Measurements from ENCODE around the gene KLHL40. TPM values are rescaled to one million over a fixed set of nuclear protein-coding genes. Genes with fewer than 3 reads are reported as not detected.

Gene KLHL40
- total RNA-seq, 1 experiment from 2014 or later, result not detected

GRCh38 chr3:42714171-42714852, 29.0 kb downstream of the KLHL40 start:
- Histone ChIP-seq H3K23me2 (ENCODE audit: insufficient read length, low read depth, low read length, poor library complexity, severe bottlenecking) (no peaks in the 10 kb centered on the region), H3T11ph (ENCODE audit: low read length) (no peak overlapping the region), H3K23ac (ENCODE audit: insufficient read length, low read depth, low read length) (no peak overlapping the region), H4K5ac (ENCODE audit: insufficient read length, low read depth, low read length) (no peak overlapping the region), H3K79me2 (ENCODE audit: insufficient read depth, low read length) (no peaks in the 10 kb centered on the region), H3K4me2 (ENCODE audit: insufficient read depth, insufficient read length, low read length) (no peak overlapping the region), H3K56ac (ENCODE audit: insufficient read length, low read depth, low read length) (no peak overlapping the region), H2BK5ac (ENCODE audit: insufficient read length, low read length) (no peak overlapping the region), H3K4me1 (ENCODE audit: insufficient read depth, low read length) (no peaks in the 10 kb centered on the region), H3K9ac (ENCODE audit: extremely low read depth, insufficient read length, low read length) (no peak overlapping the region), H2BK20ac (ENCODE audit: low read depth, low read length, poor library complexity, severe bottlenecking) (no peak overlapping the region), H2AFZ (ENCODE audit: low read length) (no peak overlapping the region), H3K18ac (ENCODE audit: insufficient read length, low read depth, low read length) (no peak overlapping the region), H2BK12ac (ENCODE audit: insufficient read length, low read depth, low read length) (no peak overlapping the region), H2BK15ac (ENCODE audit: low read depth, low read length) (no peak overlapping the region), H4K91ac (ENCODE audit: insufficient read length, low read depth, low read length) (no peak overlapping the region), H4K8ac (replicated peaks; ENCODE audit: insufficient read length, low read depth, low read length) (no peak overlapping the region), H2AK5ac (ENCODE audit: insufficient read length, low read length) (no peak overlapping the region), H4K20me1 (ENCODE audit: control insufficient read depth, insufficient read depth, insufficient read length) (no peaks in the 10 kb centered on the region), H3K27me3 (ENCODE audit: insufficient read depth, low read length) (no peaks in the 10 kb centered on the region), H2BK120ac (ENCODE audit: low read depth, low read length, poor library complexity, severe bottlenecking) (no peak overlapping the region), H3K79me1 (ENCODE audit: insufficient read depth, low read depth, low read length, poor library complexity, severe bottlenecking) (no peaks in the 10 kb centered on the region), H3K14ac (ENCODE audit: insufficient read depth, low read length) (no peak overlapping the region), H3K4ac (ENCODE audit: low read depth, low read length) (no peak overlapping the region), H3K9me3 (ENCODE audit: control insufficient read depth, low read depth, low read length) (no peaks in the 10 kb centered on the region), H3K27ac (ENCODE audit: insufficient read length, low read depth, low read length) (no peak overlapping the region)
- Mint-ChIP-seq H3K4me1 (peaks cover 0 to 4% of the 10 kb centered on the region in 2 experiments; a peak in 2 of 4 replicates), H3K27ac (no peak overlapping the region), H3K27me3 (ENCODE audit: low read depth) (peaks cover 7% of the 10 kb centered on the region), H3K9me3 (no peaks in the 10 kb centered on the region; a peak in 1 of 5 replicates), H3K4me3 (no peak overlapping the region), H3K36me3 (ENCODE audit: insufficient read depth in 1 of 3, low read depth in 3 of 3) (no peaks in the 10 kb centered on the region)
- TF ChIP-seq CTCF (conservative IDR thresholded peaks at IDR 0.05), result no peak
- DNase-seq, result no peak
- no CpG with 5 or more reads among the region's 4 CpGs for WGBS (ENCODE audit: extremely low coverage, insufficient read length, low lambda C conversion rate)

Measured in H9 (cell line).